Posterior vena cava (tissue), 2 donors: ENCODE measurements around the gene IGFBP3. TPM values are rescaled to one million over a fixed set of nuclear protein-coding genes. Genes with fewer than 3 reads are reported as not detected.

Experiments used
- DNase-seq: peaks from one replicate; pipeline ENCODE4 v3.0.0-alpha.2; 2020; ENCODE audit warnings: low spot score
- intact Hi-C, 2 donors: fragments of 100-400 bp; cut with DNase I; formaldehyde crosslinking; loops; one replicate each; pipeline versions ENCODE4 v1.14.1 to v1.14.2; 2022 to 2023
- total RNA-seq, 2 donors: library from RNA; stranded (reverse); fragmentation: NEBNext Ultra II Directional; extraction: Animal tissue kit (Norgen Biotek cat#: 25700); gene quantifications; one replicate each; pipeline ENCODE4 v1.2.1, GENCODE V29; 2021
- donor health status: DM: yes; HTN: yes; CAD: no.
- donor health status: DM: yes; HTN: yes; CAD: no.

Gene IGFBP3
- total RNA-seq, 2 donors from 2014 or later, result 147 TPM

DNA sequence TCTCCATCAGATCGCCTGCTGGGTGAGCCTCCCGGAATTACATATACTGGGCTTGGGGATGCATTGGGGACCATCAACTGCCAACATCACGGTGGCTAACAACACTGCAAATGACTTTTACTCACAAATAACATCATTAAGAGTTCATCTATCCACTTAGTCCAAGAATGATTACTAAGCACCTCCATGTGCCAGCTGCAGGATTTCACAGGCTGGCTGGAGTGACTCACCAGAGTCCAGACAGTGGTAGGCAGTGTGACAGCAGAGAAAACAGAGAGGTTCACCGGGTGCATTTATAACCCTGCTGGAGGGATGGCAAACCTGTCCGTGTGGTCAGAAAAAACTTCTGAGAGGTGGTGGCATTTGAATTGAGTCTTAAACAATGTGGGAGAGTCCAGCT lies 3.2 kb upstream of the IGFBP3 start:
- no peak for DNase-seq
- intact Hi-C loops, result loop anchor here (5.0 to 10.0 kb wide), 3 partner anchors 428 to 1163 kb away; no protein-coding TSS in a partner anchor

DNA sequence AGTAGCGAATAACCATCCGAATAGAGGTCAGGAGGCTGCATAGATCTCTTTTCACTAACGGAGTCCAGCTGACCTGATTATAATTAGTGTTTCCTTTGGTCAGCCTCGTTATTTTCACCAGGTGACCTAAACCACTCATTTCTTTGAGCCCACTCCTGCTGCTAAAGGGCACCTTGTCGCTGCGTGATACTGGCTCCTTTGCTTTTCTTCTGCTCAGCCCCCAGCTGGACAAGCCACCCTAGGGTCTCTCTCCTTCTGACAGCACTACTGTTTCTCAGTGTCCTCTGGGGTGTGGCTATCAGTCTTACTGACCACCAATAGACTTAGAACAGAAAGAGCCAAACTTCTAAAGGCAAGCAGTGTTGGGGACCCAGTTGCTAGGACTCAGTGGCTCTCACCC lies 2.7 kb upstream of the IGFBP3 start:
- intact Hi-C loops, result loop anchor here (2.0 to 10.0 kb wide), 4 partner anchors 428 to 1257 kb away; no protein-coding TSS in a partner anchor
- no peak for DNase-seq

DNA sequence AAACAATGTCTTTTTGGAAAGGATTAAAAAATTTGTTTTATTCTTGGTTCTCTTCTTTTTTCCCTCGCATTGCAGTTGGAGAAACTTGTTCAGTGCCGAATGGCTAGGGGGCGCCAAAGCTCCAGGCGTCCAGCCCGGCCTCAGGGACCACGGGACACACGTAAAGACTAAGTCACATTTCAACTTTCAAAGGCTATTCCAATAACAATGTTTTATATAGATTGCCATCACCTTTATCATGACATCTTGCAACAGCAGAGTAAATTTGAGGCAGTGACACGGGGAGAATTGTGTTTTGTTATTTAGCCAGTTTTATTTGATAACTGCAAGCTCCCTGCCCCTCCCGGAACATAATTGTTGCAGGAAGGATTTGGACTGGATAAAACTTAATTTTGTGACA lies 2.2 kb upstream of the IGFBP3 start:
- DNase-seq, result peak; percentile 94
- intact Hi-C loops, result loop anchor here (2.0 to 10.0 kb wide), 4 partner anchors 429 to 1258 kb away; no protein-coding TSS in a partner anchor

DNA sequence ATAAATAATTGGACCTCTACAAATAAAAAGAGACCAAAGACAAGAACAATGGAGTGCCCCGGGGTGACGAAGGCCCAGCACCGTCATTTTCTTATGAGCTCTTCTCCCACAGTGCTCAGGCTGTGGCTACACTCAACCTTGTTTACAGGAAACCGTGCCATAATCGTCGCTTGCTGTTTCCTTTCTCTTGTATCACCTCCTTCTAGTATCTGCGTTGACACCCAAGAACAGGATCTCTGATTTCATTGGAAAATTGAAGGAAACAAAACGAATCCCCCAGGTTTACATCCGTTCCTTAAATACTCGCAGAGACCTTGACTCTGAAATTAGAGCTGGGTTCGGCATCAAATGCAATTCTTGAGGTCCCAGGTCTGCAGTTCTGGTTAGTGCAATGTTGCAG lies 1.7 kb upstream of the IGFBP3 start:
- DNase-seq, result no peak
- intact Hi-C loops, result loop anchor here (2.0 to 10.0 kb wide), 4 partner anchors 429 to 1258 kb away; no protein-coding TSS in a partner anchor

DNA sequence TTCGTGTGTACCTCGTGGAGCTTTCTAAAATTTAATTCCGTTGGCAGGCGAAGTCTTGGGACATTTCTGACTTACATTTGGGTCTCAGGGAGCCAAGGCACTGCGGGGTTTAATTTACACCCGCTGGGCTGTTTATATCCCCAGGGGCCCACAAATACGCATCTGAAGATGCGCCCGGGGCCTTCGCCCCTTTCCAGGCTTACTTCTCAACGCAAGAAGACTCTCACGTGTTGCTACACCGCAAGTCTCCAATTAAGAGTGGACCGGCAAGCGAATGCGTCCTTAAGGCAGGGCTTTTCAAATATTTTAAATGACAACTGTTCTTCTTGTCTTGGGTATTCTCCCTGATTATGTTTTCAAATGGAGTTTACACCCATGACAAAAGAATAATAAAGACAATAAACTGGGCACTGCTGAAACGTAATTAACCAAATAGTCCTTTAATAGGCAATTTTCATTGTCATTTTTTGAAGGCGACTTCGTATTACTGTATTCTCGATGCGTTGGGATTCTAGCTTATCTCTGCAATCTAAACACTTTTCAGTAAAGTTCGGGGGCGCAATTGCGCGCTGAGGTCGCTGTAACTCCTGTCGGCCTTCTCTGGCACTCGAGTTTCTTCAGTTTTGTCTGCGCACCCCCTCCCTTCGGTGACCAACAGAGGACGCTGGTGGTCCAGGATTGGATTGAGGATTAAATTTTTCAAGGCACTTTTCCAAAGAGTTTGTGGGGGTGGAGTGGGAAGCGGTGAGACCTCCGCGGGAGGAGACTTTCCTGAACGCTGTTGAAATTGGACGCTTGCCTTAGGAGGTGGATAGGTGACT lies 837 bp upstream of the IGFBP3 start:
- DNase-seq, result peak; percentile 86
- intact Hi-C loops, result loop anchor here (2.0 to 10.0 kb wide), 4 partner anchors 430 to 1259 kb away; no protein-coding TSS in a partner anchor

DNA sequence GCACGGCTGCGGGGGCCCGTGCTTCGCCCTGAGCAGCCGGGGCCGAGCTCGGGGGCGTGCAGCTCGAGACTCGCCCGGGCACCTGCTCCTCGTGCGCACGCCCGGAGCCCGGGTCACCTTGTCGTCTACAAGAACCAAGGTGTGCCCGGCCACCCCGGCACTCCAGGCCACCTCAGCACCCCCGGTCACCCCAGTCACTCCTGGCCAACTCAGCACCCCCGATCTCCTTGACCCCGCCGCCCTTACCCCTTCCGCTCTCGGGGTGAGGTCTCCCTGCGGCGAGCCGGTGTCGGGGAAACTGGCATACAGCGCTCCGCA lies 268 bp upstream of the IGFBP3 start:
- no peak for DNase-seq

DNA sequence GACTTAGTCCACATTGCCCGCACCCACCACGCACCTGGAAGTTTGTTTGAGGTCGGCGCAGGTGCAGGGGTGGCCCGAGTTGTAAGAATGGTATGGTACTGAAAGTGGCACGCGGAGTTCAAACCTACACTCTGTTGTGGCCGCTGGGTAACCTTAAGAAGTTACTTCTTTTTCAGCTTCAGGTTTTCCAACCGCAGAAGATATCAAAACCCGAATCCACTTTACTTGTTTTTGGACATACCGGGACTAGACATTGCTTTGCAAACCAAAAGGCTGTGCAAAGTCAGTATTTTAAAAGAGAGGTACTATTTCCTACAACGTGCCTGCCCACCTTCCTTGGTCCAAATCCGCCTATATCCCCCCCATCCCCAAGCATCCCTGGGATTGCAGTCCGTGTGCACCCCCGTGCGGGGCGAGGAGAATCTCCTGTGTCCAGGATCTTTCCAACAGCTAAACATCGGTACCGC lies 1.0 kb downstream of the IGFBP3 start:
- DNase-seq, result no peak
- intact Hi-C loops, result loop anchor here (5.0 to 10.0 kb wide), 4 partner anchors 432 to 1265 kb away; no protein-coding TSS in a partner anchor

More for the DNA sequence above, 268 bp upstream of the IGFBP3 start:
- intact Hi-C loops, result loop anchor here (5.0 to 10.0 kb wide), 3 partner anchors 431 to 1166 kb away; no protein-coding TSS in a partner anchor

DNA sequence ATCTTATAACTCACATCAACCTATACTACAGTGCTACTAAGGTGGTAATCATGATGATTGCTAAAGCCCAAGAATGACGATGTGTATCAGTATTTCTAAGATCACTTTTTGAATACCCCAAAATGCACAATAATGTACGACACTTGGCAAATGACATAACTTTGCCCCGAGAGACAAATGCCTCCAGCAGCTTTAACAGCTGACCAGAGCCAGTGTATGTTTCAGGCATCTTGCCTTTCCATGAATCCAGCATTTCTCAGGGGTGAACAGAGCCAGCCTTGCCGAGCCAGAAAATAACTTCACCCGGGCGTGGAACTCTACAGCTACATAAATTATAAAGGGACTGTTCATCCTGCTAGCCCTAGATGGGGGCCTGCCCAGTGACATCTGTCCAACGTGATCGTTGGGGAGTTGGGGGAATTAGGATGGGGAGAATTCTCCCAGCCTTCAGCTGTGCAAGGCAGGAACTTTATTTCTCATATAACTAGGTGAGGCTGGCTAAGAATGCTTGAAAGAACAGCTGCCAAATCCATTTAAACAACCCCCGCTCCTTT lies 1.8 kb downstream of the IGFBP3 start:
- intact Hi-C loops, result loop anchor here in 1 of 2 donors (10.0 kb wide), 1 partner anchor 1265 kb away; no protein-coding TSS in a partner anchor
- DNase-seq, result no peak

DNA sequence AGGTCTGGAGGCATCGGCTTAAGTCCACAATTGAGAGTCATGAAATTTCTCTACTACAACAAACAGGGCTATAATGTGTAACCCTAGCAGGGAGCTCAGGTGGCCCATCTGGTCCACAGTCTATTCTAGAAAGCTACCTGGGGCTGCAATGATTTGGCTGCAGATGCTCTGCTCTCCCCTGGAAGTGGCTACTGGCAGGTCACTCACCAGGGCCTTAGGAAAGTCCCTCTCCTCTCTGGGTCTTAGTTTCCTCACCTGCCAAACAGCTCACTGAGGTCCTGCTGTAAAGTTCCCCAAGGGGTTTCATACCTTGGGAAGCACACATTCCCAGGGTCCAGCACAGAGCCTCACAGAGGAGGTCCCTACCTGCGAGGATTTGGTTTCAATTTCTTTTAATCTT lies 2.5 kb downstream of the IGFBP3 start:
- DNase-seq, result no peak

DNA sequence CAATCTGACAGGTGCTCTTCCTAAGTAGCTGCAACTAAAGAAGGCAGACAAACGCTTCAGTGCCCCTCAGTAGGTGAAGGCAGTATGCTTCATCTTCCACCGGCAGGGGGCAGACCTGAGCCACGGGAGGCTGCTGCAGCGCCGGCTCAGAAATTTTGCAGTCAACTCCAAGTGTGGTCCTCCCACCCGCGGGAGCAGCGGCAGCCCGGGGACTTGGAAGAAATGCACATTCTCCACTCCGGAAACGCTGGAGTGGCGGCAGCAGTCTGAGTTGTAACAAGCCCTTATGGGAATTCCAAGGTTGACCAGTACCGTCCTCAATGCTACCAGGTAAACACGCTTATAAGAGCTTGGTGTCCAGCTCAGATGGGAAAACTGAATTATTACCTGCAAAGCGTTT lies 3.4 kb downstream of the IGFBP3 start:
- DNase-seq, result peak; percentile 94
- intact Hi-C loops, result loop anchor here in 1 of 2 donors (10.0 kb wide), 1 partner anchor 1267 kb away; no protein-coding TSS in a partner anchor

More for the DNA sequence above, 2.5 kb downstream of the IGFBP3 start:
- intact Hi-C loops, result loop anchor here in 1 of 2 donors (10.0 kb wide), 1 partner anchor 1266 kb away; no protein-coding TSS in a partner anchor

DNA sequence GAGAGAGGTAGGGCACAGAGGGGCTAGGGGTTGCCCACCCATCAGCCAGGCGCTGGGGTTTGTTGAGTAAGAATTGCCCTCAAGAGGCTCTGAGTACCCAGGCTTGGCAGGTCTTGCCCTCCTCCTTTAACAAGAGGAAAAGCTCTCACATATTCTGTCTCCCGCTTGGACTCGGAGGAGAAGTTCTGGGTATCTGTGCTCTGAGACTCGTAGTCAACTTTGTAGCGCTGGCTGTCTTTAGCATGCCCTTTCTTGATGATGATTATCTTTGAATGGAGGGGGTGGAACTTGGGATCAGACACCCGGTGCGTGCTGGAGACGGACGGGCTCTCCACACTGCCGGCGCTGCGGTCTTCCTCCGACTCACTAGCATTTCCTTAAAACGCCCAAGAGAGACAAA lies 4.0 kb downstream of the IGFBP3 start:
- DNase-seq, result no peak
- intact Hi-C loops, result loop anchor here in 1 of 2 donors (10.0 kb wide), 1 partner anchor 1268 kb away; no protein-coding TSS in a partner anchor

DNA sequence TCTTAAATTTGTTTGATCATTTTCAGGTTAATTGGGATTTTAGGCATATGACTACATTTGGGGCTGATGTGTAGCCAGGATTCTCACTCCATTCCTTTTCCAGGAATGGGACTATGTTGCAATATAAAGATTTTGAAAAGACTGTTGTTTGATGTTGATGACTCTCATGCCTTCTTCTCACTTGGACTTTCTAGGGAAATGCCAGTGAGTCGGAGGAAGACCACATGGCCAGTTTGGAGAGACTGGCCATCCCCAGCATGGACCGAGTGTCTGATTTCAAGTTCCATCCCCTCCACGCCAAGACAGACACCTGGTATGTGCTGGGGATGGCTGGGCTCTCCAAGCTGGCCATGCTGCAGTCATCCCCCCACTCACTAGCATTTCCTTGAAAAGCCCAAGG lies 5.5 kb downstream of the IGFBP3 start:
- intact Hi-C loops, result loop anchor here in 1 of 2 donors (10.0 kb wide), 1 partner anchor 1269 kb away; no protein-coding TSS in a partner anchor
- no peak for DNase-seq

DNA sequence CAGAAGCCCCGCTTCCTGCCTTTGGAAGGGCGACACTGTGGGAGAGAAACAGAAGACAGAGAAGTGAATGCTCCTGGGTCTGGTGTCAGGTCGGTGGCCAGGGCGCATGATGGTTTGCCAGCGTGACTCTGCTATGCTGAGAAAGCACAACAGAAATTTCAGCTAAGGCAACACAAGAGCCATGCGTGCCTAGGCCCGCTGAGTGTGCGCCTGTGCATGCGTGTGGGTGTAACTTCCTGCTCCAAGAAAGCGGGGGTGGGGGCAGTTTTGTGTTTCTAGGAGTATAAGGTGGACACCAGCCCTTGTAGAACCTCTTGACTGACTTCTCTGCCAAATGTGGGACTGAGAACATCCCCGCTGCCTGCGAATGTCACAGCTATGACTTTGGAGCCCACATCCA lies 6.2 kb downstream of the IGFBP3 start:
- intact Hi-C loops, result loop anchor here in 1 of 2 donors (10.0 kb wide), 1 partner anchor 1270 kb away; no protein-coding TSS in a partner anchor
- DNase-seq, result no peak

DNA sequence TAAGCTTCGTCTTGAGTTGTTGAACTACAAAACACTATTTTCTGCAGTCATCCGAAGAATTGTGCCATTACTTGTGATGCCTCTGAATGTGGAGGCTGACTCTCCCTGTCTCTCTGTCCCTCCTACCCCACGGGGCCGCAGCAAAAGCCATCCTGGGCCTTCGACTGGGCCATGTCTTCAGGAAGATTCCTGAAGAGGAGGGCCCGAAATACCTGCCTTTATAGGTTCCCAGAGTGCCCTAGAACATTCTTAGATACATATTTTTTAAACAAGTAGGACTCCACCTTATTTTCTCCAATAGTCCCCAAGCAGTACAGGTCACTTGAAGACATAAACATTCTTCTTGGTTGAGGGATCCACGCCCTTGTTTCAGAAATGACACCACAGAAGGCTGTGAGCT lies 8.1 kb downstream of the IGFBP3 start:
- no peak for DNase-seq
- intact Hi-C loops, result loop anchor here in 1 of 2 donors (10.0 kb wide), 1 partner anchor 1272 kb away; no protein-coding TSS in a partner anchor

DNA sequence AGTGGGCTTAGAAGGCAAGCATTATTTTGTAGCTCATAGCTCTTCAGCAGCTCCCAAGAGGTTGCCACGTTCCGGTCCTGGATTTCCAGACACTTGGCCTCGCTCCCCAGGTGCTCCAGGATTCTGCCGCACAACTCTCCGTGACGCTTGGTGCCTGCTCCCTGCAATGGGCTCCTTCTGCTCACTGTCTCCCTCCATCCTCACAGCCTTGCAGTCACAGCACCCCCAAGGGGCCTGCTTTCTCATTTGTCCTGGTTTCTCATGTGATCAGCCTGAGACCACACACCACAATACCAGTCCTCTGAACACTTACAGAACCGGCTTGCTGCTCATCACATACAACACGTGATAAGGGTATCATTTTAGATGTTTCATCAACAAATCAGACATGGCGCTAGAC lies 9.8 kb downstream of the IGFBP3 start:
- intact Hi-C loops, result loop anchor here in 1 of 2 donors (10.0 kb wide), 1 partner anchor 1273 kb away; no protein-coding TSS in a partner anchor
- no peak for DNase-seq

DNA sequence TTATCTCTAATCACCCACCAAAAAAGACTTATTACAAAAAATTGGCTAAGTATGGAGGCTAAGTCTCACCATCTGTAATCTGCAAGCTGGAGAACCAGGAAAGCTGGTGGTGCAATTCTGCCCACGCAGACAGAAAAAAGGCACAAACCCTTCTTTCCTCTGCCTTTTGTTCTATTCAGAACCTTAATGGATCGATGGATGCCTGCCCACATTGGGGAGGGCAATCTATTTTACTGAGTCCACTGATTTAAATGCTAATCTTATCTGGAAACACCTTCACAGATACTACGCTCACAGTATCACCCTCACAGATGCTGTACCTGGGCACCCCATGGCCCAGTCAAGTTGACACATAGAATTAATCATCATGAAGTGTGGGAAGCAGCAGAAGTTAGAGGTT lies 10.2 kb downstream of the IGFBP3 start:
- intact Hi-C loops, result loop anchor here in 1 of 2 donors (10.0 kb wide), 1 partner anchor 1274 kb away; no protein-coding TSS in a partner anchor
- no peak for DNase-seq

DNA sequence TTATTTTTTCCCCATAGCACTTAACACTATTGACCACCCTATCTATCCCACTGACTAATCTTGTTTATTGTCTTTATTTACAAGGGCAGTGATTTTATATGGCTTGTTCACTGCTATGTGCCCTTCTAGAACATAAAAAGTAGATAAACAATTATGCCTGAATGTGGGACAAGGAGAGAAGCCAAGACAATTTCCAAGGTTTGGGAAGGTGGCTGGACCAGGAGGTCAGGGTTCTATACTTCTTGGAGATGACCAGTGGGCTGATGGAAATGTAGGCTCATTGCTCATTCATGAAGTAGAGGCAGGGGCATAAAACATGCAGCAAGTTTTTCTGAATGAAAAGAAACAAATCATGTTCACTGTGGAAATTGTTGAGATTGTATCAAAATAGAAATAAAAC lies 11.5 kb downstream of the IGFBP3 start:
- DNase-seq, result no peak
- intact Hi-C loops, result no loop called here

DNA sequence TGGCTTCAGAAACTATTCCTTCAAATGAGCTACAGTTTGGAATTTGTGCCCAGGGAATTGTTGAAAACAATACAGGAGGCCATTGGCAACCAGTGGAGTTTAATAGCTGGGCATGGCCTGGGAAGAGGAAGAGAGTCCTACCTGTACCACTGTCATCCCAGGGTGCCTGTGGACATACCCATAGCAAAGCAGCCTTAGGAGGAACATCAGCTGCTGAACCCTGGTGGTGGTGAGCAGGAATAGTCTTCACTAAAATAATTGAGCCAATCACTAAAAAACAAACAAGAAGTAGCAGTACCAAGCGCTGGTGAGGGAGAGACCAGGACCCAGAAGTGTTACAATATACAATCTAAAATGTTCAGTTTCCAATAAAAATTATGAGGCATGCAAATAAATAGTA lies 18.3 kb downstream of the IGFBP3 start:
- no peak for DNase-seq
- intact Hi-C loops, result no loop called here

DNA sequence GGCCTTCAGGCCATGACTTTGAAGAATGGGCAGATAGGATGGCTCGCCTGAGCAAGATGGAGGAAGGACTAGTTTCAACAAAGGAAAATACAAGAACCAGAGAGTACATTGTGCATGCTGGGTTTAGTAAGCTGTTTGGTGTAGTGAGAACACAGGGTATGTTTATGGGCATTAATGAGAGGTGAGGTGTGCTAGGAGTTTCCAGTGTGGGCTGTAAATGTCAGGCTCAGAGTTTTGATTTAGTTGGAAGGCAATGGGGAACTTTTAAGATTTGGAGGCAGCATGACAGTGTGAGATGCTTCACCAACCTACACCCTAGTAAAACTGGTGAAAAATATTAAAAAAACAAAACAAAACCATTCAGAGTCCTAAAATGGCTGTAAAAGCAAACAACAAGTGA lies 19.5 kb downstream of the IGFBP3 start:
- intact Hi-C loops, result no loop called here
- DNase-seq, result no peak

DNA sequence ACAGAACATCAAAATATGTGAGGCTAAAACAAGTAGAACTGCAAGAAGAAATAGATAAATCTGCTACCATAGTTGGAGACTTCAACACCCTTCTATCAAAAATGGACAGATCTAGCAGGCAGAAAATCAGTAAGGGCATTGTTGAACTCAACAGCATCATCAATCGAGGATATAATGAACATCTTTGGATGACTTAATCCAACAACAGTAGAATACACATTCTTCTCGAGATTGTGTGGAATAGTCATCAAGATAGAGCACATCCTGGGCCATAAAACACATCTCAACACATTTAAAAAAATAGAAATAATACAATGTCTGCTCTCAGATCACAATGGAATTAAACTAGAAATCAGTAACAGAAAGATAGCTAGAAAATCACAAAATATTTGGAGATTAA lies 22.9 kb downstream of the IGFBP3 start:
- intact Hi-C loops, result no loop called here
- DNase-seq, result no peak
